Measurements from ENCODE around the gene PPP6R3.

- TF ChIP-seq CTCF (IDR thresholded peaks at IDR 0.05; ENCODE audit: borderline replicate concordance, extremely low read depth, low read length, poor library complexity, severe bottlenecking) (no peak), EZH2 (IDR thresholded peaks at IDR 0.05; ENCODE audit: borderline replicate concordance, low read depth, low read length, severe bottlenecking) (no peak)
Observed at GRCh38 chr11:68498321-68498720, 37.8 kb downstream of the PPP6R3 start.
